ENCODE measurements around the gene HRG.
"Not testable (repeated sequence)": the region's sequence is repeated elsewhere in the genome, so short reads cannot be mapped to it uniquely, and the experiment has no call there.

Gene HRG

GRCh38 chr3:186682812-186683211 is 17.0 kb downstream of the HRG start:
- DNase-seq, result no peak

GRCh38 chr3:186683979-186684378 is 18.2 kb downstream of the HRG start:
- DNase-seq, result no peak

GRCh38 chr3:186686475-186686874 is 20.7 kb downstream of the HRG start:
- DNase-seq, result not testable (repeated sequence)

- no peak for DNase-seq
Observed at GRCh38 chr3:186687120-186687651, 21.4 kb downstream of the HRG start.

GRCh38 chr3:186690304-186690703 is 24.5 kb downstream of the HRG start:
- DNase-seq, result not testable (repeated sequence)

GRCh38 chr3:186691676-186692075 is 25.9 kb downstream of the HRG start:
- no peak for DNase-seq

- no peak for DNase-seq
Observed at GRCh38 chr3:186693843-186694242, 28.0 kb downstream of the HRG start.

GRCh38 chr3:186694288-186695032 is 28.6 kb downstream of the HRG start:
- no peak for DNase-seq

- no peak for DNase-seq
Observed at GRCh38 chr3:186696522-186696921, 30.7 kb downstream of the HRG start.

- no peak for DNase-seq
Observed at GRCh38 chr3:186697510-186697909, 31.7 kb downstream of the HRG start.

- no peak for DNase-seq
Observed at GRCh38 chr3:186700267-186700666, 34.5 kb downstream of the HRG start.

GRCh38 chr3:186702451-186702850 is 36.6 kb downstream of the HRG start:
- DNase-seq, result not testable (repeated sequence)

GRCh38 chr3:186705882-186706780 is 40.3 kb downstream of the HRG start:
- no peak for DNase-seq

- DNase-seq, result no peak
Observed at GRCh38 chr3:186708983-186709679, 43.3 kb downstream of the HRG start.

- DNase-seq, result not testable (repeated sequence)
Observed at GRCh38 chr3:186710694-186711093, 44.9 kb downstream of the HRG start.

- no peak for DNase-seq
Observed at GRCh38 chr3:186713499-186713898, 47.7 kb downstream of the HRG start.

GRCh38 chr3:186717039-186717457 is 51.2 kb downstream of the HRG start, which contains the start of gene KNG1:
Gene KNG1 (plus strand): TSS chr3:186717359. CDS start chr3:186717543, 184 bp downstream.
- DNase-seq, result no peak

GRCh38 chr3:186719945-186720739 is 54.3 kb downstream of the HRG start:
- DNase-seq, result no peak

- no peak for DNase-seq
Observed at GRCh38 chr3:186722457-186722856, 56.6 kb downstream of the HRG start.

- no peak for DNase-seq
Observed at GRCh38 chr3:186724911-186725310, 59.1 kb downstream of the HRG start.
